ENCODE data around the gene UBE2QL1. TPM values are rescaled to one million over a fixed set of nuclear protein-coding genes. Genes with fewer than 3 reads are reported as not detected.

Gene UBE2QL1
- total and polyA plus RNA-seq, 8 donors: 0.58 to 6.1 (median 0.95) TPM; not detected in 1

DNA sequence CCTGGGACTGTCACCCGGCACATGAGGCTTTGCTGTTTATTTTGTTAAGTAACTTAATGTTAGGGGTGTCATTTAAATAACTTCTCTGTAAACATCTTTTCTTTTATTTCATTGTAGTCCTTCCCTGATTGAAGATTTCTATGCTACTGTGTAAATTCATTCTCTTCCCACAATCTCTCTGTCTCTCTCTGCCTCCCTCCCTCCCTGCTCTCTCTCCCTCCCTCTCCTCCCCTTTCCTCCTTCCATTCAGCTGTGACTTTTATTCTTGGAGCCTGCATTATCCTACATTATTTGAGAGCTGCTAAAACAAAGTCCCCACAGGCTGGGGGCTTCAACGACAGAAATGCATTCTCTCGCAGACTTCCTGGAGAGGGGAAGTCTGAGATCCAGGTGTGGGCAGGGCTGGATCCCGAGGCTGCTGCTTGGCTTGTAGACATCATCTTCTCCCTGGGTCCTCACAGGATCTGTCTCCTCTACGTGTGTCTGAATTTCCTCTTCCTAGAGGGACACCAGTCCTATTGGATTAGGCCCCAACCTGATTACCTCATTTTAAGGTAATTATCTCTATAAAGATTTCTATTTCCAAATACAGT lies 18.4 kb downstream of the UBE2QL1 start:
- H3K9me3 ChIP-seq: peaks cover 0 to 6% (median 3%) of the 10 kb centered on the region in 4 donors
- H3K27ac ChIP-seq: no peak overlapping the region
- H3K4me3 ChIP-seq: no peak overlapping the region
- DNase-seq: no peak
- peaks cover 0 to 13% (median 0%) of the 10 kb centered on the region in 3 donors for H3K27me3 ChIP-seq
- TF ChIP-seq POLR2A (IDR thresholded peaks at IDR 0.05): no peak
- WGBS, 5 donors: 45 to 65% (median 49%) methylated on average over 5 of the region's 5 CpGs
- H3K36me3 ChIP-seq: no peaks in the 10 kb centered on the region
- intact Hi-C loops (cut with DNase I; ENCODE audit: low total_unique reads): no loop called here
- H3K4me1 ChIP-seq: no peaks in the 10 kb centered on the region

DNA sequence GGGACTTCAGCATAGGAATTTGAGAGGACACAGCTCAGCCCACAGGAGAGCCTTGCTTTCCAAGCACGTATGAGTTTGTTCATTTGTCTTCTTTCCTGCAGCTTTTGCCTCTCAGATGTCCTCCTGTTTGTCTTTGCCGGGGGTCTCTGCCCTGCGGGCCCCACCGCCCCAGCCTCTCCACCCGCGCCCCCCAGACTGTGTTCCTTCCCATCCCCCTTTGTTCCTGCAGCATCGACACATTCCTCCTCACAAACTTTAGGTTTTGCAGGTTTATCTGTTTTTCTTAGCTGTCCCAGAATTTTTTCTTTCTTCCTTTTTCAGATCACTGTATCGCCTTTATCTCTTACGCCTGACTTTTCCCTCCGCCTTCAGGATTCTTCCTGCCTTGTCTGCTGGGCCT lies 18.9 kb downstream of the UBE2QL1 start:
- peaks cover 0 to 6% (median 3%) of the 10 kb centered on the region in 4 donors for H3K9me3 ChIP-seq
- H3K4me3 ChIP-seq: no peak overlapping the region
- H3K27me3 ChIP-seq: peaks cover 0 to 13% (median 0%) of the 10 kb centered on the region in 3 donors
- H3K4me1 ChIP-seq: no peaks in the 10 kb centered on the region
- WGBS, 5 donors: 62 to 73% (median 64%) methylated on average over 10 of the region's 10 CpGs
- H3K27ac ChIP-seq: no peak overlapping the region
- TF ChIP-seq EP300 (IDR thresholded peaks at IDR 0.05) (no peak), POLR2A (IDR thresholded peaks at IDR 0.05) (no peak), POLR2AphosphoS5 (IDR thresholded peaks at IDR 0.05) (no peak)
- TF ChIP-seq, protein P1, sequence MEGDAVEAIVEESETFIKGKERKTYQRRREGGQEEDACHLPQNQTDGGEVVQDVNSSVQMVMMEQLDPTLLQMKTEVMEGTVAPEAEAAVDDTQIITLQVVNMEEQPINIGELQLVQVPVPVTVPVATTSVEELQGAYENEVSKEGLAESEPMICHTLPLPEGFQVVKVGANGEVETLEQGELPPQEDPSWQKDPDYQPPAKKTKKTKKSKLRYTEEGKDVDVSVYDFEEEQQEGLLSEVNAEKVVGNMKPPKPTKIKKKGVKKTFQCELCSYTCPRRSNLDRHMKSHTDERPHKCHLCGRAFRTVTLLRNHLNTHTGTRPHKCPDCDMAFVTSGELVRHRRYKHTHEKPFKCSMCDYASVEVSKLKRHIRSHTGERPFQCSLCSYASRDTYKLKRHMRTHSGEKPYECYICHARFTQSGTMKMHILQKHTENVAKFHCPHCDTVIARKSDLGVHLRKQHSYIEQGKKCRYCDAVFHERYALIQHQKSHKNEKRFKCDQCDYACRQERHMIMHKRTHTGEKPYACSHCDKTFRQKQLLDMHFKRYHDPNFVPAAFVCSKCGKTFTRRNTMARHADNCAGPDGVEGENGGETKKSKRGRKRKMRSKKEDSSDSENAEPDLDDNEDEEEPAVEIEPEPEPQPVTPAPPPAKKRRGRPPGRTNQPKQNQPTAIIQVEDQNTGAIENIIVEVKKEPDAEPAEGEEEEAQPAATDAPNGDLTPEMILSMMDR (IDR thresholded peaks at IDR 0.05): no peak
- DNase-seq: no peak
- H3K36me3 ChIP-seq: no peaks in the 10 kb centered on the region
- intact Hi-C loops (cut with DNase I; ENCODE audit: low total_unique reads): no loop called here

DNA sequence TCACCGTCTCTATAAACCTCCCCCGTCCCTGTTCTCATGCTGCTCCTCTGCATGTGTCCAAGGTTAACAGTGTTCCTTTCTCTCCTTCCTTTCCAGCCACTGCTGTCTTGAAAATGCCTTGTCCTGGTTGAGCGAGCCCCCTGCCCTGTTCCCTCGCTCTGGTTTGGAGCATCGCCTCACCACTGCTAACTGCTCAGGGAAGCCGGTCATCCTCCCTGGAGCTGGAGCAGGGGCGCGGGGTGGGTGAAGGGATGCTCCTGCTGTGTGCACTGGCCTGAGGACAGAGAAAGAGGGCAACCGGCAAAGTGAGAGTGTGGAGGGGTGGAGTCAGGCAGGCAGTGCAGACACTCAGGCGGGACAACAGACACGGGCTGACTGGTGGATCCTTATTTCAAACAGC lies 19.4 kb downstream of the UBE2QL1 start:
- 45 to 54% (median 52%) methylated on average over 11 of the region's 11 CpGs for WGBS, 5 donors
- no peaks in the 10 kb centered on the region for H3K36me3 ChIP-seq
- intact Hi-C loops (cut with DNase I; ENCODE audit: low total_unique reads): no loop called here
- no peaks in the 10 kb centered on the region for H3K4me1 ChIP-seq
- TF ChIP-seq POLR2A (IDR thresholded peaks at IDR 0.05): no peak
- TF ChIP-seq POLR2AphosphoS5 (IDR thresholded peaks at IDR 0.05): no peak
- TF ChIP-seq EP300 (IDR thresholded peaks at IDR 0.05): no peak
- TF ChIP-seq, protein P1 (IDR thresholded peaks at IDR 0.05): no peak
- H3K27ac ChIP-seq: no peak overlapping the region
- peaks cover 0 to 6% (median 3%) of the 10 kb centered on the region in 4 donors for H3K9me3 ChIP-seq
- peaks cover 0 to 13% (median 0%) of the 10 kb centered on the region in 3 donors for H3K27me3 ChIP-seq
- no peak overlapping the region for H3K4me3 ChIP-seq
- no peak for DNase-seq

DNA sequence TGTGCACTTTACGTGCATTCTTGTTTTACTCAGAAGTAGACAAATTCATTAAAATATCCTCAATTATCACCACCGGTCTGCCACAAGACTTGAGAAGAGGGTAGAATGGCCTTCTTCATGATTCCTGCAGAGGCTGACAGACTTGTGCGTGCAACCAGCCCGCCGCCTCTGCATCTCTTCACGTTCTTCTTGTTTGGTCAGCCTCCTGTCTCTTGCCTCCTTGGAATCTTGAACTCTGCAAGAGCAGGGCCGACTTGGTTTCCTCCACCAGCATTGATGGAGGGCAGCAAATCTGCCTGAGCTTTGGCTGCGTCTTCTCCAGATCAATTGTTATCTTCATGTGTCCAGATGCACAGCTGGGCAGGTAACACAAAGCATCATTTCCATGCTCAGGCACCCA lies 20.2 kb downstream of the UBE2QL1 start:
- TF ChIP-seq, protein P1 (IDR thresholded peaks at IDR 0.05): no peak
- TF ChIP-seq POLR2A (IDR thresholded peaks at IDR 0.05) (no peak), POLR2AphosphoS5 (IDR thresholded peaks at IDR 0.05) (no peak), EP300 (IDR thresholded peaks at IDR 0.05) (no peak)
- H3K36me3 ChIP-seq: no peaks in the 10 kb centered on the region
- no peak overlapping the region for H3K4me3 ChIP-seq
- intact Hi-C loops (cut with DNase I; ENCODE audit: low total_unique reads): no loop called here
- no peak overlapping the region for H3K27ac ChIP-seq
- no peak for DNase-seq
- no peaks in the 10 kb centered on the region for H3K4me1 ChIP-seq
- WGBS, 5 donors: 88 to 93% (median 91%) methylated on average over 8 of the region's 8 CpGs
- H3K9me3 ChIP-seq: peaks cover 0 to 6% (median 3%) of the 10 kb centered on the region in 4 donors
- peaks cover 0 to 13% (median 0%) of the 10 kb centered on the region in 3 donors for H3K27me3 ChIP-seq

DNA sequence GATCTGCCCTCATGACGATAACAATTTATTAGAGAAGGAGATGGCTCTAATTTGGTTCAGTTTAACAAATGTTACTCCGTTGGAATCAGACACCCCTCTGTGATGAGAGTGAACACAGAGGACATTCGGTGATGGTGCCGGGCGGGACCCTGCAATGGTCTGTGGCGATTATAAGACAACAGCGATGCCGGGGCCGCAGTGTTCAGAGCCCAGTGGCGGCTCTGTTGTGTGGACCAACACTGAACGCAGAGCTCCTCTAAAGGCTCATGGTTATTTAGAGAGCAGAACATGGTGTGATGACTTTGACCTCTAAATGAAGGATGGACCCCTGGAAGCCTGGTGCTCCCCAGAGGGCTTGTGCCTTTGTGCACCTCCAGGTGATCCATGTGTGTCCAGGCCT lies 21.2 kb downstream of the UBE2QL1 start:
- no peak overlapping the region for H3K4me3 ChIP-seq
- H3K4me1 ChIP-seq: no peaks in the 10 kb centered on the region
- H3K9me3 ChIP-seq: peaks cover 0 to 6% (median 3%) of the 10 kb centered on the region in 4 donors
- WGBS, 5 donors: 92 to 96% (median 93%) methylated on average over 11 of the region's 11 CpGs
- H3K36me3 ChIP-seq: no peaks in the 10 kb centered on the region
- no peak overlapping the region for H3K27ac ChIP-seq
- intact Hi-C loops (cut with DNase I; ENCODE audit: low total_unique reads): no loop called here
- TF ChIP-seq POLR2A (IDR thresholded peaks at IDR 0.05): no peak
- TF ChIP-seq EP300 (IDR thresholded peaks at IDR 0.05): no peak
- TF ChIP-seq POLR2AphosphoS5 (IDR thresholded peaks at IDR 0.05): no peak
- TF ChIP-seq, protein P1 (IDR thresholded peaks at IDR 0.05): no peak
- no peak for DNase-seq
- H3K27me3 ChIP-seq: peaks cover 0 to 13% (median 0%) of the 10 kb centered on the region in 3 donors
